ENCODE data around the gene U2SURP.

Gene U2SURP

DNA sequence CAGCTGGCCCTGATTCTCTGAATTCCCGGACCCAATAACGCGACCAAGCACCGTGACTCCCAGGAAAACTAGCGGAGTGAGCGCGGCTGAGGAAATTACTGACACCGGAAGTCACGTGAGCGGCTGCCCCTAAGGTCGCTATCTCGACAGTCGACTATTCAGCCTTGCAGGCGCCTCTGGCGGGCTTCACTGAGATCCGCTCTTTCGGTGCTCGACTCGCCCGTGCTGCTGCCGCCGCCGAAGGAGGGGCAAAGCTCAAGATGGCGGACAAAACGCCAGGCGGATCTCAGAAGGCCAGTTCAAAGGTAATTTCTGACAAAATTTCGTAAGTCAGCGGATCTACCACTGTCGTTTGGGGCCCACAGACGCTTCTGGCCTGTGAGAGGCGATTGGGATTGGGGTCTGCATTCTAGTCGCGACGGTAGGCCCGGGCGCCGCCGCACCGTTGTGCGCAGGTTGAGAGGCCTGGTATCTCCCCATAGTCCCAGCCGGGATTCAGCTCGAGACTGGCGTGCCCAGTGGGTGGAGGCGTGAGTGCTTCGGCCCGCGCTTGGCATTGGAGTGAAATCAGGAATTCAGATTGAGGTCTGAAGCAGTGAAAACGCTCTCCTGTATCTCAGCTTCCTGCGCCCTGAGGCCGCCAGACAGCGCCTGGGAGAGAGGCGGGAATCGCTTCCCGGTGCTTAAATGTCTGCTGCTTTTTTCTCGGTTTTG, at the start of gene U2SURP:
U2SURP (plus strand) TSS at position 202 of the 714 bp plus-strand sequence; CDS start at position 261, 59 bp downstream.
- H3K27ac ChIP-seq: peak within 1 kb of the TSS; percentile 91 to 96
- TF ChIP-seq, protein P1, sequence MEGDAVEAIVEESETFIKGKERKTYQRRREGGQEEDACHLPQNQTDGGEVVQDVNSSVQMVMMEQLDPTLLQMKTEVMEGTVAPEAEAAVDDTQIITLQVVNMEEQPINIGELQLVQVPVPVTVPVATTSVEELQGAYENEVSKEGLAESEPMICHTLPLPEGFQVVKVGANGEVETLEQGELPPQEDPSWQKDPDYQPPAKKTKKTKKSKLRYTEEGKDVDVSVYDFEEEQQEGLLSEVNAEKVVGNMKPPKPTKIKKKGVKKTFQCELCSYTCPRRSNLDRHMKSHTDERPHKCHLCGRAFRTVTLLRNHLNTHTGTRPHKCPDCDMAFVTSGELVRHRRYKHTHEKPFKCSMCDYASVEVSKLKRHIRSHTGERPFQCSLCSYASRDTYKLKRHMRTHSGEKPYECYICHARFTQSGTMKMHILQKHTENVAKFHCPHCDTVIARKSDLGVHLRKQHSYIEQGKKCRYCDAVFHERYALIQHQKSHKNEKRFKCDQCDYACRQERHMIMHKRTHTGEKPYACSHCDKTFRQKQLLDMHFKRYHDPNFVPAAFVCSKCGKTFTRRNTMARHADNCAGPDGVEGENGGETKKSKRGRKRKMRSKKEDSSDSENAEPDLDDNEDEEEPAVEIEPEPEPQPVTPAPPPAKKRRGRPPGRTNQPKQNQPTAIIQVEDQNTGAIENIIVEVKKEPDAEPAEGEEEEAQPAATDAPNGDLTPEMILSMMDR (IDR thresholded peaks at IDR 0.05): no peak

DNA sequence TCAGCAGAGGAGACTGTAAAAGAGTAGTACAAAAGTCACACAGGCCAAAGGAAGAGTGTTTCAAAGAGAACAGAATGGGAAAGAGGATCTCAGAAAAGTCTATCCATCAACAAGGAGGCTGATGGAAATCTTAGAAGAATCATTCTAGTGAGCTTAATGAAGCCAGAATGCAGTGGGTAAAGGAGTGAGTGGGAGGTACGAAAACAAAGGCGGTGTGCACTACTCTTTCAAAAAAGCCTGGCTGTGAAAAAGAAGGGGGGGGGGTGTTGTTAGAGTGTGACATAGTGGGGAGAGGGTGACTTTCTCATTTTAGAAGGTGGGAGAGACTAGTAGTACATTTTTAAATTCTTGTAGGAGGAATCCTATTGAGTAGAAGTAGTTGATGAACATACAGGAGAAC, 49.6 kb upstream of the U2SURP start:
- TF ChIP-seq, protein P1 (IDR thresholded peaks at IDR 0.05): no peak
- no peak overlapping the region for H3K4me3 ChIP-seq
- DNase-seq (ENCODE audit: low spot score): no peak
- H3K27ac ChIP-seq: no peak overlapping the region

More for the DNA sequence above, at the start of gene U2SURP:
- DNase-seq (ENCODE audit: low spot score): peak; percentile 97
- H3K4me3 ChIP-seq: peak within 1 kb of the TSS; percentile 83

- TF ChIP-seq, protein P1 (IDR thresholded peaks at IDR 0.05): no peak
- Histone ChIP-seq H3K4me3 (no peak overlapping the region), H3K27ac (no peak overlapping the region)
- DNase-seq (ENCODE audit: low spot score): no peak
Observed at GRCh38 chr3:142952272-142953193, 48.8 kb upstream of the U2SURP start.

DNA sequence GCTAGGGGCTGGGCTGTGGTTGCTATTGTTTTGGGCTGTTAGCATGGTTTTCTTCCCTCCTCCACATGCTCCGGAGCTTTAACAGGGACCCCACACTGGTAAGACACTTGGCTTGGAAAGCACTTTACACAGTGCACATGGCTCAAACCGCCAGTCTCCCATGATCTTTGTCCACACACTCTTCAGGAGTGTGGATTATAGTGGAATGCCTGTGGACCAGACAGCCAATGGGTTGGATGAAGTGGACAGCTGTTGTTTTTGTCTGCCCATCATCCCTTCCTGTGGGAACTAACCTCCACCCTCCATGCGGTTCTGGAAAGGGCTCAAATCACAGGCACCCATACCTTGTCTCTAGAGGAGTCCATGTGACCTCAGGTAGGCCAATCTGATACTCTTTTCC, 47.9 kb upstream of the U2SURP start:
- no peak for DNase-seq (ENCODE audit: low spot score)
- TF ChIP-seq, protein P1 (IDR thresholded peaks at IDR 0.05): no peak
- Histone ChIP-seq H3K4me3 (no peak overlapping the region), H3K27ac (no peak overlapping the region)

GRCh38 chr3:142958707-142959106, 42.7 kb upstream of the U2SURP start:
- TF ChIP-seq, protein P1 (IDR thresholded peaks at IDR 0.05): no peak
- Histone ChIP-seq H3K4me3 (no peak overlapping the region), H3K27ac (no peak overlapping the region)
- no peak for DNase-seq (ENCODE audit: low spot score)

DNA sequence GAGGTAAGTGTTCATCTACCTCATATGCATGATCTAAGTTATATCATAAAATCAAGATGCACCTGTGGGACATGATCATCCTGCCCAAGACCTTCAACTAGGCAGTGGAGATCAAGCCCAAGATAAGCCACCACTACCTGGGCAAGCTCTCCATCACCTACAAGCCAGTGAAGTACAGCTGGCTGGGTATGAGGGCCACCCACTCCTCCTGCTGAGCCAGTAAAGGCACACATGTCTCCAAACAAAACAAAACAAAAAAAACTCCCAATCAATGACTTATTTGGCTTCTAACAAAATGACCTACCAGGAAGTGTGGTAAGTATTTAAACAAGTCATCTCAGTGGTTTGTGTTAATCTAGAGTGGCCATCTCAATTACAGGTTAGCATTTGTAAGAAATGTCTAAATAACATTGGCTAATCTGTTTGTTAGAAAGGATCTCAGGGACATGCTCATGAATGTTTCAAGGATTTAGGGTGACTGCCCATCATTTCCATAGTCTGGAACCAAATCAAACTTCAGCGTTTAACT, 41.0 kb upstream of the U2SURP start:
- DNase-seq (ENCODE audit: low spot score): no peak
- TF ChIP-seq, protein P1 (IDR thresholded peaks at IDR 0.05): no peak
- no peak overlapping the region for H3K4me3 ChIP-seq
- no peak overlapping the region for H3K27ac ChIP-seq

Measured in coronary artery (tissue), 2 donors.